Measurements from ENCODE around the gene DNLZ.

- TF ChIP-seq CTCF (IDR thresholded peaks at IDR 0.05) (no peak), POLR2A (IDR thresholded peaks at IDR 0.05) (no peak)
Observed at GRCh38 chr9:136367296-136368145, 4.0 kb upstream of the DNLZ start.

Measured in thyroid gland (tissue), 4 donors.